Neural progenitor cell (in vitro differentiated cells): ENCODE results near the gene RGS18.

Experiments
- EZH2 ChIP-seq: fragments of 200-600 bp; sonication (generic); IDR thresholded peaks from 2 replicates; pipeline ENCODE4 v1.6.1; 2017; ENCODE audit warnings: antibody characterized with exemption, mild to moderate bottlenecking, moderate library complexity
- EZH2phosphoT487 ChIP-seq: fragments of 200-600 bp; sonication (generic); IDR thresholded peaks from 2 replicates; pipeline ENCODE4 v1.6.1; 2017; ENCODE audit warnings: antibody characterized with exemption
- TF ChIP-seq, protein P1 (sequence below): fragments of 200-600 bp; sonication (generic); IDR thresholded peaks from 2 replicates; pipeline ENCODE4 v1.5.1; 2017; ENCODE audit warnings: antibody characterized with exemption, mild to moderate bottlenecking

DNA sequence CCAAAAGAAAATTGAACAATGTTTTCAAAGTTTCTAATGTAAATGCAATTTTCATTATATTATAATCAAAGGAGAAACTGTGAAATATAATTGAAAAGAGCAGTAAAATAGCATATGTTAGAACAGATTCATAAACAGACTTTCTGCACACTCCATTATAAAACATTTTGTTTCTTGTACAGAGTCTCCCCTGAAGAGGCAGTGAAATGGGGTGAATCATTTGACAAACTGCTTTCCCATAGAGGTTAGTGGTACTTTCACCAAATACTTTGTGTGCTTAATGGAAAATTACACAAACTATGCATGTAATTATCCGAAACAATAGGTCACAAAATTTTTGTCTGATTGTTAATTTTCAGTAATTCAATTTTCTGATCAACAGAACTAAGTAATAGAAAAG lies 1.9 kb downstream of the RGS18 start:
- TF ChIP-seq, protein P1, sequence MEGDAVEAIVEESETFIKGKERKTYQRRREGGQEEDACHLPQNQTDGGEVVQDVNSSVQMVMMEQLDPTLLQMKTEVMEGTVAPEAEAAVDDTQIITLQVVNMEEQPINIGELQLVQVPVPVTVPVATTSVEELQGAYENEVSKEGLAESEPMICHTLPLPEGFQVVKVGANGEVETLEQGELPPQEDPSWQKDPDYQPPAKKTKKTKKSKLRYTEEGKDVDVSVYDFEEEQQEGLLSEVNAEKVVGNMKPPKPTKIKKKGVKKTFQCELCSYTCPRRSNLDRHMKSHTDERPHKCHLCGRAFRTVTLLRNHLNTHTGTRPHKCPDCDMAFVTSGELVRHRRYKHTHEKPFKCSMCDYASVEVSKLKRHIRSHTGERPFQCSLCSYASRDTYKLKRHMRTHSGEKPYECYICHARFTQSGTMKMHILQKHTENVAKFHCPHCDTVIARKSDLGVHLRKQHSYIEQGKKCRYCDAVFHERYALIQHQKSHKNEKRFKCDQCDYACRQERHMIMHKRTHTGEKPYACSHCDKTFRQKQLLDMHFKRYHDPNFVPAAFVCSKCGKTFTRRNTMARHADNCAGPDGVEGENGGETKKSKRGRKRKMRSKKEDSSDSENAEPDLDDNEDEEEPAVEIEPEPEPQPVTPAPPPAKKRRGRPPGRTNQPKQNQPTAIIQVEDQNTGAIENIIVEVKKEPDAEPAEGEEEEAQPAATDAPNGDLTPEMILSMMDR: no peak
- no peak for TF ChIP-seq EZH2
- no peak for TF ChIP-seq EZH2phosphoT487
